Measurements from ENCODE around the gene ZYG11A. TPM values are rescaled to one million over a fixed set of nuclear protein-coding genes. Genes with fewer than 3 reads are reported as not detected.
"Not testable (repeated sequence)": the region's sequence is repeated elsewhere in the genome, so short reads cannot be mapped to it uniquely, and the experiment has no call there.

The ZYG11A gene
- polyA plus RNA-seq, 1 donor = 0.25 TPM

- H3K4me1 ChIP-seq (ENCODE audit: control insufficient read depth, insufficient read depth, low read length); DNase-seq; H3K27ac ChIP-seq (ENCODE audit: low read length); H3K4me3 ChIP-seq (ENCODE audit: low read length); H3K27me3 ChIP-seq (ENCODE audit: control insufficient read depth, insufficient read depth, low read length); H3K36me3 ChIP-seq (ENCODE audit: control insufficient read depth, insufficient read depth, low read length); H3K9me3 ChIP-seq (ENCODE audit: control insufficient read depth, low read depth, low read length): not testable (repeated sequence)
- no CpG with 5 or more reads among the region's 29 CpGs for WGBS (ENCODE audit: insufficient coverage, low lambda C conversion rate)
Observed at GRCh38 chr1:52869727-52870126, 27.2 kb downstream of the ZYG11A start.

- Histone ChIP-seq H3K4me3 (ENCODE audit: low read length) (no peak overlapping the region), H3K27ac (ENCODE audit: low read length) (no peak overlapping the region), H3K9me3 (ENCODE audit: control insufficient read depth, low read depth, low read length) (no peaks in the 10 kb centered on the region), H3K36me3 (ENCODE audit: control insufficient read depth, insufficient read depth, low read length) (no peaks in the 10 kb centered on the region), H3K4me1 (ENCODE audit: control insufficient read depth, insufficient read depth, low read length) (no peaks in the 10 kb centered on the region), H3K27me3 (ENCODE audit: control insufficient read depth, insufficient read depth, low read length) (no peaks in the 10 kb centered on the region)
- no peak for DNase-seq
- WGBS (ENCODE audit: insufficient coverage, low lambda C conversion rate) = 70% methylated on average over 2 of the region's 2 CpGs
Observed at GRCh38 chr1:52876843-52877242, 34.3 kb downstream of the ZYG11A start.

- WGBS (ENCODE audit: insufficient coverage, low lambda C conversion rate) = 94% methylated on average over 3 of the region's 3 CpGs
- no peaks in the 10 kb centered on the region for H3K36me3 ChIP-seq (ENCODE audit: control insufficient read depth, insufficient read depth, low read length)
- H3K27ac ChIP-seq (ENCODE audit: low read length) = no peak overlapping the region
- no peaks in the 10 kb centered on the region for H3K9me3 ChIP-seq (ENCODE audit: control insufficient read depth, low read depth, low read length)
- H3K4me1 ChIP-seq (ENCODE audit: control insufficient read depth, insufficient read depth, low read length) = no peaks in the 10 kb centered on the region
- H3K27me3 ChIP-seq (ENCODE audit: control insufficient read depth, insufficient read depth, low read length) = no peaks in the 10 kb centered on the region
- DNase-seq = no peak
- no peak overlapping the region for H3K4me3 ChIP-seq (ENCODE audit: low read length)
Observed at GRCh38 chr1:52877554-52877953, 35.0 kb downstream of the ZYG11A start.

- Histone ChIP-seq H3K9me3 (ENCODE audit: control insufficient read depth, low read depth, low read length) (no peaks in the 10 kb centered on the region), H3K36me3 (ENCODE audit: control insufficient read depth, insufficient read depth, low read length) (no peaks in the 10 kb centered on the region), H3K27ac (ENCODE audit: low read length) (no peak overlapping the region), H3K4me1 (ENCODE audit: control insufficient read depth, insufficient read depth, low read length) (no peaks in the 10 kb centered on the region), H3K4me3 (ENCODE audit: low read length) (no peak overlapping the region), H3K27me3 (ENCODE audit: control insufficient read depth, insufficient read depth, low read length) (no peaks in the 10 kb centered on the region)
- WGBS (ENCODE audit: insufficient coverage, low lambda C conversion rate) = no CpG with 5 or more reads among the region's 2 CpGs
- no peak for DNase-seq
Observed at GRCh38 chr1:52880206-52880605, 37.6 kb downstream of the ZYG11A start.

GRCh38 chr1:52887483-52887882 lies 44.9 kb downstream of the ZYG11A start:
- DNase-seq = no peak
- Histone ChIP-seq H3K27ac (ENCODE audit: low read length) (no peak overlapping the region), H3K9me3 (ENCODE audit: control insufficient read depth, low read depth, low read length) (no peaks in the 10 kb centered on the region), H3K36me3 (ENCODE audit: control insufficient read depth, insufficient read depth, low read length) (no peaks in the 10 kb centered on the region), H3K27me3 (ENCODE audit: control insufficient read depth, insufficient read depth, low read length) (no peaks in the 10 kb centered on the region), H3K4me1 (ENCODE audit: control insufficient read depth, insufficient read depth, low read length) (peaks cover 1% of the 10 kb centered on the region), H3K4me3 (ENCODE audit: low read length) (no peak overlapping the region)
- WGBS (ENCODE audit: insufficient coverage, low lambda C conversion rate) = 87% methylated on average over 3 of the region's 4 CpGs

- Histone ChIP-seq H3K36me3 (ENCODE audit: control insufficient read depth, insufficient read depth, low read length) (peaks cover 23% of the 10 kb centered on the region), H3K27me3 (ENCODE audit: control insufficient read depth, insufficient read depth, low read length) (no peaks in the 10 kb centered on the region), H3K4me1 (ENCODE audit: control insufficient read depth, insufficient read depth, low read length) (peaks cover 9% of the 10 kb centered on the region), H3K27ac (ENCODE audit: low read length) (peak overlapping the region; percentile 65), H3K4me3 (ENCODE audit: low read length) (no peak overlapping the region), H3K9me3 (ENCODE audit: control insufficient read depth, low read depth, low read length) (no peaks in the 10 kb centered on the region)
- peak; percentile 64 to 80 for DNase-seq
- WGBS (ENCODE audit: insufficient coverage, low lambda C conversion rate) = no CpG with 5 or more reads among the region's 5 CpGs
Observed at GRCh38 chr1:52892424-52893215, 50.1 kb downstream of the ZYG11A start.

GRCh38 chr1:52899445-52899894 lies 56.9 kb downstream of the ZYG11A start:
- no peak for DNase-seq
- Histone ChIP-seq H3K27me3 (ENCODE audit: control insufficient read depth, insufficient read depth, low read length) (no peaks in the 10 kb centered on the region), H3K27ac (ENCODE audit: low read length) (no peak overlapping the region), H3K9me3 (ENCODE audit: control insufficient read depth, low read depth, low read length) (no peaks in the 10 kb centered on the region), H3K4me1 (ENCODE audit: control insufficient read depth, insufficient read depth, low read length) (no peaks in the 10 kb centered on the region), H3K36me3 (ENCODE audit: control insufficient read depth, insufficient read depth, low read length) (peaks cover 35% of the 10 kb centered on the region), H3K4me3 (ENCODE audit: low read length) (no peak overlapping the region)
- WGBS (ENCODE audit: insufficient coverage, low lambda C conversion rate) = 80% methylated on average over 1 of the region's 4 CpGs

- no peak overlapping the region for H3K4me3 ChIP-seq (ENCODE audit: low read length)
- H3K9me3 ChIP-seq (ENCODE audit: control insufficient read depth, low read depth, low read length) = no peaks in the 10 kb centered on the region
- H3K27ac ChIP-seq (ENCODE audit: low read length) = no peak overlapping the region
- no peak for DNase-seq
- H3K27me3 ChIP-seq (ENCODE audit: control insufficient read depth, insufficient read depth, low read length) = no peaks in the 10 kb centered on the region
- 86% methylated on average over 1 of the region's 2 CpGs for WGBS (ENCODE audit: insufficient coverage, low lambda C conversion rate)
- H3K36me3 ChIP-seq (ENCODE audit: control insufficient read depth, insufficient read depth, low read length) = peaks cover 28% of the 10 kb centered on the region
- no peaks in the 10 kb centered on the region for H3K4me1 ChIP-seq (ENCODE audit: control insufficient read depth, insufficient read depth, low read length)
Observed at GRCh38 chr1:52900402-52900801, 57.8 kb downstream of the ZYG11A start.

- Histone ChIP-seq H3K9me3 (ENCODE audit: control insufficient read depth, low read depth, low read length) (no peaks in the 10 kb centered on the region), H3K27ac (ENCODE audit: low read length) (no peak overlapping the region), H3K36me3 (ENCODE audit: control insufficient read depth, insufficient read depth, low read length) (peaks cover 20% of the 10 kb centered on the region), H3K27me3 (ENCODE audit: control insufficient read depth, insufficient read depth, low read length) (no peaks in the 10 kb centered on the region), H3K4me1 (ENCODE audit: control insufficient read depth, insufficient read depth, low read length) (no peaks in the 10 kb centered on the region), H3K4me3 (ENCODE audit: low read length) (no peak overlapping the region)
- WGBS (ENCODE audit: insufficient coverage, low lambda C conversion rate) = no CpG with 5 or more reads among the region's 1 CpG
- DNase-seq = no peak
Observed at GRCh38 chr1:52901384-52901783, 58.8 kb downstream of the ZYG11A start.

- Histone ChIP-seq H3K4me1 (ENCODE audit: control insufficient read depth, insufficient read depth, low read length) (no peaks in the 10 kb centered on the region), H3K27me3 (ENCODE audit: control insufficient read depth, insufficient read depth, low read length) (no peaks in the 10 kb centered on the region), H3K9me3 (ENCODE audit: control insufficient read depth, low read depth, low read length) (no peaks in the 10 kb centered on the region), H3K36me3 (ENCODE audit: control insufficient read depth, insufficient read depth, low read length) (peaks cover 11% of the 10 kb centered on the region), H3K27ac (ENCODE audit: low read length) (no peak overlapping the region), H3K4me3 (ENCODE audit: low read length) (no peak overlapping the region)
- no CpG with 5 or more reads among the region's 13 CpGs for WGBS (ENCODE audit: insufficient coverage, low lambda C conversion rate)
- no peak for DNase-seq
Observed at GRCh38 chr1:52904208-52904926, 61.8 kb downstream of the ZYG11A start.
